Peyer's patch (tissue), 4 donors: ENCODE data around the gene MGAT5.

Experiments used
- CTCF ChIP-seq, 6 experiments: fragments of 450-650 bp in 4 of 6; fragments of 200-600 bp in 2 of 6; sonication (generic) in 1 of 6; IDR thresholded peaks; one replicate each; pipeline ENCODE4 v1.5.1; 2017 to 2019; ENCODE audit warnings: antibody characterized with exemption in 6 of 6, mild to moderate bottlenecking in 3 of 6, moderate library complexity in 1 of 6
- POLR2A ChIP-seq, 2 donors: fragments of 450-650 bp; IDR thresholded peaks; one replicate each; pipeline ENCODE4 v1.5.1; 2017; ENCODE audit warnings: antibody characterized with exemption in 2 of 2, mild to moderate bottlenecking in 2 of 2, moderate library complexity in 2 of 2

- TF ChIP-seq CTCF (IDR thresholded peaks at IDR 0.05), result no peak
- no peak for TF ChIP-seq POLR2A (IDR thresholded peaks at IDR 0.05)
These were observed 214.3 kb downstream of the MGAT5 start for GRCh38 chr2:134468164-134468563.
